GM18511 (cell line): ENCODE measurements around the gene TRIM28.
"Not testable (repeated sequence)": the region's sequence is repeated elsewhere in the genome, so short reads cannot be mapped to it uniquely, and the experiment has no call there.

Source experiments
- ATAC-seq: cut with Tn5 transposase; IDR thresholded peaks from one replicate; pipeline ENCODE4 v1.9.1; 2021; ENCODE audit warnings: mild to moderate bottlenecking, moderate library complexity; ENCODE audit not compliant: unreplicated experiment

The TRIM28 gene

DNA sequence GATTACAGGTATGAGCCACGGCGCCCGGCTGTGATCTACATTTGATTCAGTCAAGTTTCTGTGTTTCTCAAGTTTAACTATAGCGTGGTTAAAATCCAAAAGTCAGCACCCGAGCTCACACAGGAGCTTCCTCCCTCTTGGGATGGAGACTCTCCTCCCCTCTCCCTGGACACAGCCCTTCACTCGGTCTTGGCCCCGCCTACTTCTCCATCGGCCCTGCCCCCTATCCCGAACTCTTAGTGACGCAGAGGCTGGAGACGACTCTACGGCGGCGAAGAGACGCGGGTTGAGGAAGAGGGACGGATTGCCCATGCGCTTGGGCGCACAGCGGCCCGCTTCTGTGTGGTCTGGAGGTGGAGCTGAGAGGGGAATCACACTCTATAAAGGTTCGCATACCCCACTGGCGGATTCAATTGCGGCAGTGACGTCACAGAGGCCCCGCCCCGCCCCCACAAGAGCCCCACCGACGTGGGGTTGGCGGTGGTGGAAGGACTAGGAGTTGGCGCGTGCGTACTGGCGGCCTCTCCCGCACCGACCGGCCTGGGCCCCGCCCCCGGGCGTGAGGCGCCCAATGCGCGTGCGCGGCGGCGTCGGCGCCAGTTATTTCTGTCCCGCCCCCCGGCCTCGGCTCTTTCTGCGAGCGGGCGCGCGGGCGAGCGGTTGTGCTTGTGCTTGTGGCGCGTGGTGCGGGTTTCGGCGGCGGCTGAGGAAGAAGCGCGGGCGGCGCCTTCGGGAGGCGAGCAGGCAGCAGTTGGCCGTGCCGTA is at the start of gene TRIM28:
Gene TRIM28, plus strand, starts transcription at position 239 of the 765 bp plus-strand sequence. CDS start 694 bp downstream, outside the sequence.
- peak; percentile 86 for ATAC-seq

GRCh38 chr19:58497634-58498170 is 46.2 kb upstream of the TRIM28 start:
- no peak for ATAC-seq

DNA sequence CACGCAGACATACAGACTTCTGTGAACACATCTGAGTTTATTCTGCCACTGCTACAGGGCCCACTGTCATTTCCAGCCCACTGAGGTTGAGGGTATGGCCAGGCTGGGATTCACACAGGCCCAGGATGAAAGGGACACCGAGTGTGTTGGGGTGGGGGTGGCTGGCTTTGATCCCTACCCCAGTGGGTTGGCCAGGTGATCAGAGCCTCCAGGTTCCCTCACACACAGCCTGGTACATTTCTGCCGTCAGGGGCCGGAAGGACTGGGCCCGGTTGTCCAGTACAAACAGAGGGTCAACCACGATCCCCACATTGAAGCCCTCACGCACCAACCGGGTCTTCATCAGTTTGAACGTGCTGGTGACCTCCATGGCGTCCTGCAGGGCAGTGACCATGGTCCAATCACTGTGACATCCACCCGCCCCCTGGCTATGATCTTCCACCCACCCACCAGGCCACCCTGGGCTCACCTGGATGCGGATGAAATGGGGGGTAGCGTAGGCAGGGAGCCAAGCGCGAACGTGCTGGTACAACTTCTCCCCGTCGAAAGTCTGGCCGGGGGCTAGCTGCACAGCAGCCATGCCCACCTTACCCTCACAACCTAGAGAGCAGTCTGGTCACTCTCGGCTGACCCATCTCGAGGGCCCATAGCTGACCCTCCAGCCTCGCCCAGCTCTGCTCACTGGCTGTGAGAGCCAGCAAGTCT is 45.4 kb upstream of the TRIM28 start:
- peak; percentile 18 for ATAC-seq

GRCh38 chr19:58499021-58499927 is 44.6 kb upstream of the TRIM28 start:
- ATAC-seq: peak; percentile 96

DNA sequence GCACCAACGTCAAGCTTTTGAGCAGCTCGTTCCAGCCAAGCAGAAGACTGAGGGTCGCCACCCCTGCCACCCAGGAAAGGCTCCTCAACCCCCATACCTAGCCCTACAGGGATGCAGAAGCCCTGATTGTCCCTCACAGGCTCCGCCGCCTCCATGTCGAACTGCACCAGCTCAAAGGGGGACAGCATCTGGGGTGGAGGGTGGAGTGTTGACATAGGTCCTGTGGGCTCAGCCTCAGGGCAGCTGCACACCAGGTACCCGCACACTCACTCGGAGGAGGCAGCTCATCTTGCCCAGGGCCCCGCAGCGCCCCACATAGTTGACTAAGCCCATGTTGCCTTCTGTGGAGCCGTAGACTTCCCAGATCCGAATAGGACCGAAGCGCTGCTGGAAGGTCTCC is 43.6 kb upstream of the TRIM28 start:
- ATAC-seq: no peak

DNA sequence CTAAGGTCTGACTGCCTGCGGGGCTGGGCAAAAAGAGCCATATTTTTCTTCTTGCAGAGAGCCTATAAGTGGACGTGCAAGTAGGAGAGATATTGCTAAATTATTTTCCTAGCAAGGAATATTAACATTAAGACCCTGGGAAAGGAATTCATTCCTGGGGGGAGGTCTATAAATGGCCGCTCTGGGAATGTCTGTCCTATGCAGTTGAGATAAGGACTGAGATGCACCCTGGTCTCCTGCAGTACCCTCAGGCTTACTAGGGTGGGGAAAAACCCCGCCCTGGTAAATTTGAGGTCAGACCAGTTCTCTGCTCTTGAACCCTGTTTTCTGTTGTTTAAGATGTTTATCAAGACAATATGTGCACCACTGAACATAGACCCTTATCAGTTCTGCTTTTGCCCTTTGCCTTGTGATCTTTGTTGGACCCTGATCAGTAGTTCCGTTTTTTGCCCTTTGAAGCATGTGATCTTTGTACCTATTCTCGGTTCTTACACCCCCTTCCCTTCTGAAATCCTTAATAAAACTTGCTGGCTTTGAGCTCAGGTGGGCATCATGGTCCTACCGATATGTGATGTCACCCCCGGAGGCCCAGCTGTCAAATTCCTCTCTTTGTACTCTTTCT is 36.2 kb upstream of the TRIM28 start:
- not testable (repeated sequence) for ATAC-seq

GRCh38 chr19:58509731-58510083 is 34.2 kb upstream of the TRIM28 start:
- no peak for ATAC-seq

- no peak for ATAC-seq
These were observed 33.6 kb upstream of the TRIM28 start for GRCh38 chr19:58510084-58510862.

DNA sequence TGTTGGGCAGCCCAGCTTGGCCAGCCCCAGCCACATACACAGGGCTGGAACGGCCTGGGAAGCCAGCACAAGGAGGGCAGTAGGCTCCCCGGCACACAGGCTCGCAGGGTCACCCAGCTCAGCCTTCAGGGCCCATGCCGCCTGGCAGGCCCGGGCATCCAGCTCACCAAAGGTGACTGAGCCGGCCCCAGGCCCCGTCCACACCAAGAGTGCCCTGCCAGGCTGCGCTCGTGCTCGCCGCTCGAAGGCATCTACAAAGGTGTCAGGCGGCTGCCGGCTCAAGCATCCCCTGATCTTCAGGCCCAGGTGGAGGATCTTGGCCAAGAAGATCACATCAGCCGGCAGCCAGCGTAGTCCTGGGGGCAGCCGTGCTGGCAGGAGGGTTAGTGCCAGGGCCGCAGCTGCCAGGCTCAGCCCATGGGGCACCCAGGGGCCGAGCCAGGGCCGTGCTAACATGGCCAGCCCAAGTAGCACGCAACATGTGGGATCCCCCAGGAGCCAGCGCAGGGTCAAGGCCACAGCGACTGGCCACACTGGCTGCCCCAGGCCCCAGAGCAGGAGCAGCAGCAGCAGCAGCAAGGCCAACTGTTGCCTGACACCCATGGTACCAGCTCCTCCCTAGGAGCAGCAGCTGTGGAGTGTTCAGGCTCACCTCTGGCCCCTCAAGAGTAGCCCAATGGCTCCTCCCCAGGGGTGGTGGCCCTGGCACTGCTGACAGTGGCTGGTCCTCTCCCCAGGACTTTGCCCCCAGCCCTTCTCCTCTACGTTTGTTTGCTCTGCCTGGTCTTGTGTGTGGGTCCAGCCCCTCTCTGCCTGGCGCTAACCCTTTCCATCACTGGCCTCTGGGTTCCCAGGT is 32.3 kb upstream of the TRIM28 start, which contains the start of gene SLC27A5:
Gene SLC27A5, minus strand, starts transcription at position 640 of the 856 bp plus-strand sequence. Its CDS starts 37 bp downstream, at position 603.
- ATAC-seq: no peak

- ATAC-seq: no peak
These were observed 30.6 kb upstream of the TRIM28 start for GRCh38 chr19:58513213-58513693.

GRCh38 chr19:58513694-58514563 is 29.9 kb upstream of the TRIM28 start:
- ATAC-seq: peak; percentile 79

DNA sequence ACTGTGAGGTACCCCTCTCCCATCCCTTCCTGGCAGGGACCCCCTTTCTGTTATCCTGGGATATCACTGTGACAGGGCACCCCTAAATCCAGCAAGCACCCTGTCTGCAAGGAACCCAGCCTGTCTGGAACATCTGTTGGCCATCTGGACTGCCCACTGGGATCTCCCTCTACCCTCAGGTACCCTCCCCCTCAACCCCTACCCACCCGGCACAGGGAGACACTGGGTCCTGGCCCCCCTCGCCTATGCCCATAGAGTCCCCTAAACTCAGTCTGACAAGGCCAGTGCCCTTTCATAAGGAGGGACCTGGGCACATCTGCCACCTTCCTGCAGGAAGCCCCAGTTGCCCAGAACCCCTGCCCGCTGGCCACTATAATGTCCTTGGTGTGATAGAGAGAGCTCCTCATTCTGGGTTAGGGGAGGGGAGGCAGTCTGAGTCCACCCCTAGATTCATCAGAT is 29.3 kb upstream of the TRIM28 start:
- ATAC-seq: no peak

GRCh38 chr19:58515259-58515658 is 28.6 kb upstream of the TRIM28 start:
- ATAC-seq: no peak

DNA sequence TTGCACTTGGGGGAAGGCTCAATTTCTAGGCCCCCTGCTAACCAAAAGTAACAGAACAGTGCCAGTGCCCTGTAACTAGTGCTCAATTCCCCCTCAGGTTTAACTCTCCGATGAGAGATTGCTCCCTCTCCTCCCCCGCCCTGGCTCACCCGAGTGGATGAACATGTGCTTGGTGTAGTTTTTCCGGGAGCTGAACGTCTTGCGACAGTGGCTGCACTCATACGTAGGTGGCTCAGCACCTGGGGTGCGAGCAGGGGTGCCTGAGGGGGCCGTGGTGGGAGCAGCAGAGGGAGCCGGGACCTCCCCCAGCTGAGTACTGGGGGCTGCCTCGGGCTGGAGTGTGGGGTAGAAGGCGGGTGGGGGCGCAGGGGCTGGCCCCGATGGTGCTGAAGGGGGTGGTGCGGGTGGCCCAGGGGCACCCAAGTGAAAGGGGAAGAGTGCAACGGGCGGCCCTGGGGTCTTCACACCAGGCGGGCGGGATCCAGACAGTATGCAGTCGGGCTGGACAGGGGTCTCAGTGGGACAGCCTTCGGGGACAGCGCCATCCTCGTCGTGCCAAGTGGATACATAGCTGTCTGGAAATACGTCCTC is 27.5 kb upstream of the TRIM28 start:
- ATAC-seq: no peak

GRCh38 chr19:58516964-58517833 is 26.7 kb upstream of the TRIM28 start:
- ATAC-seq: no peak
